Measurements from ENCODE around the gene ICA1. TPM values are rescaled to one million over a fixed set of nuclear protein-coding genes. Genes with fewer than 3 reads are reported as not detected.
"Not testable (repeated sequence)": the region's sequence is repeated elsewhere in the genome, so short reads cannot be mapped to it uniquely, and the experiment has no call there.

Gene ICA1
- 0.62 and 0.72 TPM in 2 replicates for total RNA-seq

DNA sequence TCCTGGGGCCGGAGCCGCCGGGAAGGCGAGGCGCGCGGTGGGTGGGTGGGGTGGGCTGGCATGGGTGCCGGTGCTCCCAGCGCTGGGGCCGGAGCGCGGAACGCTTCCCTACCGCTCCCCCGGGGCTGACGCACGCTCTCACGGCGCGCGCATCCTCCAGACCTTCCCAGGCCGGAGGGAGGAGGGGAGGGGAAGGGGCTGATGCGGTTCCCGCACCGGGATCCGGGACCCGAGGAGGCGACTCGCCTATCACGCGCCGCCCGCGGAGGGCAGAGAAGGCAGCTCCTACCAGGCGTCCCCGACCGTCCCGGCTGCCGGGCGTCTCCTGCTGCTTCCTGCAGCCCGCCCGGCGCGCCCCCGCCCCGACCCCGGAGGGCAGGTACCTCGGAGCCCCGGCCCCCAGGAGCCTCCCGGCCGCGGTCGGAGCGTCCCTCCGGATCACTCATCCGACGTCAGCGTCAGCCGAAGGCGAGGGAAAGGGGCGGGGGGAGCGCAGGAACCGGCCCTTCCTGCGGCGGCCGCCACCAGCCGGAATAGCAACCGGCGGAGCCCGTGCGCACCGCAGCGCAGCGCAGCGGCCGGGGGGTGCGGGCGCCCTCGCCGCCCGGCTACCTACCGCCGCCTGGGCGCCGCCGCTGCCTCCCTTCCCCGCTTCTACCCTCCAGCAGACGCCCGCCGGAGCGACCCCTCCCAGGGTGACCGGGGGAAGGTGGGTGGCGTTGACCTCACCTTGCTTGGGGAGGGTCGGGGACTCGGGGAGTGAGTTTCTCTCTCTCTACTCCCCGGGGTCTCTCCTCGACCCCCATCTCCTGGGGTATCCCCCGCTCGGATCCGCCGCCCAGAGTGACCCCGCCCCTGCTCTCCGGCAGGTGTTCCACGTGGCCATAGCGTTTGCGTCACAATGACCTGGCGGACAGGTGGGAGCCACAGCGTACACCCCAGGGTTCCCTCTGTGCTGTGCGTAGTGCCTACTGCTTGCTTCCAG, at the start of gene ICA1:
TSS of gene ICA1 (minus strand) at position 457 of the 985 bp plus-strand sequence. CDS start 26,241 bp downstream, outside the sequence.
- peak within 1 kb of the TSS; percentile 81 for H3K4me3 Mint-ChIP-seq
- H3K4me1 Mint-ChIP-seq: peaks cover 4% of the 10 kb centered on the region
- peaks cover 66% of the 10 kb centered on the region for H3K27me3 Mint-ChIP-seq
- DNase-seq: peak; percentile 74
- intact Hi-C loops (cut with micrococcal nuclease): no loop called here
- H3K27ac Mint-ChIP-seq: no peak within 1 kb of the TSS
- H3K9me3 Mint-ChIP-seq: peaks cover 6% of the 10 kb centered on the region
- no peaks in the 10 kb centered on the region for H3K36me3 Mint-ChIP-seq (ENCODE audit: low read depth)

DNA sequence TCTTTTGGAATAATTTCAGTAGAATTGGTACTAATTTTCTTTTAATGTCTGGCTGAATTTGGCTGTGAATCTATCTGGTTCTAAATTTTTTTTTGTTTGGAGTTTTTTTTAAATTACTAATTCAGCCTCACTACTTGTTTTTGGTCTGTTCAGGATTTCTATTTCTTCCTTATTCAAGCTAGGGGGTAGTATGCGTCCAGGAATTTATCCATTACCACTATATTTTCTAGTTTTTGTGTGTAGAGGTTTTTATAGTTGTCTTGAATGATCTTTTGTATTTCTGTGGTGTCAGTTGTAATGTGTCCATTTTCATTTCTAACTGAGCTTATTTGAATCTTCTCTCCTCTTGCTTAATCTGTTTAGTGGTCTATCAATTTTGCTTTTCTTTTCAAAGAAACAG, 48.9 kb upstream of the ICA1 start:
- H3K4me1 Mint-ChIP-seq: no peaks in the 10 kb centered on the region
- H3K27me3 Mint-ChIP-seq: peaks cover 11% of the 10 kb centered on the region
- H3K27ac Mint-ChIP-seq: no peak overlapping the region
- peaks cover 10% of the 10 kb centered on the region for H3K9me3 Mint-ChIP-seq
- H3K36me3 Mint-ChIP-seq (ENCODE audit: low read depth): no peaks in the 10 kb centered on the region
- H3K4me3 Mint-ChIP-seq: no peak overlapping the region
- DNase-seq: no peak
- intact Hi-C loops (cut with micrococcal nuclease): no loop called here

DNA sequence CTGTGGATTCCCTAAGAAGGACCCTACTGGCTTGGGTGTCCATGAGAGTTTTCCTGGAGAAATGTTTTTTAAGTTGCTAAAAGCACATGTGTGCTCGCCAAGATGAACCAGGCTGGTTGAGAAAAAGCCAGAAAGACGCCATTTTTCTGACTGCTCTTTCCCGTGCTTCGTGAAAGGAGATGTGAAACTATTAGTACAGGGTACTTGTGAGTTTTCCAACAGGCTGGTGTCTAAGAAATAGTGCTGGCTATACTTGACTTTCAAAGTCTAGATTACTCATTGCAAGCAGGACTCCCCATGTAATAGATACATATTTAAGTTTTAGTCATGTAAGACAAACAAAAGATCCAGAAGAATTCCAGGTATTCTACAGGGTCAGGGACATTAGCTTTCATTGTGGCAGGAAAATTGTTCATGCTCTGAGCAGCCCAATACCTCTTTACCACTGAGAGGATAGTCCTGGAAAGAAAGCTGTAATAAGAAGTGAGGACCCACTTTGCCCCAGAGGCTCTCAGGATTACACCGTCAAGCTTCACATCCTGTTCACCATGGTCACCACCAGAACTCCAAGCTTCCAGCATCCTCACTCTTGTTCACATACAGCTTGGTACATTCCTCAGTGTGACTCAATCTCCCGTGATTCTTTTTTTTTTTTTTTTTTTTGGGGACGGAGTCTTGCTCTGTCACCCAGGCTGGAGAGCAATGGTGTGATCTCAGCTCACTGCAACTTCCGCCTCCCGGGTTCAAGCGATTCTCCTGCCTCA, 43.8 kb upstream of the ICA1 start:
- Mint-ChIP-seq H3K4me3 (no peak overlapping the region), H3K9me3 (no peaks in the 10 kb centered on the region), H3K36me3 (ENCODE audit: low read depth) (no peaks in the 10 kb centered on the region), H3K27ac (no peak overlapping the region), H3K4me1 (no peaks in the 10 kb centered on the region), H3K27me3 (peaks cover 3% of the 10 kb centered on the region)
- intact Hi-C loops (cut with micrococcal nuclease): no loop called here
- no peak for DNase-seq

DNA sequence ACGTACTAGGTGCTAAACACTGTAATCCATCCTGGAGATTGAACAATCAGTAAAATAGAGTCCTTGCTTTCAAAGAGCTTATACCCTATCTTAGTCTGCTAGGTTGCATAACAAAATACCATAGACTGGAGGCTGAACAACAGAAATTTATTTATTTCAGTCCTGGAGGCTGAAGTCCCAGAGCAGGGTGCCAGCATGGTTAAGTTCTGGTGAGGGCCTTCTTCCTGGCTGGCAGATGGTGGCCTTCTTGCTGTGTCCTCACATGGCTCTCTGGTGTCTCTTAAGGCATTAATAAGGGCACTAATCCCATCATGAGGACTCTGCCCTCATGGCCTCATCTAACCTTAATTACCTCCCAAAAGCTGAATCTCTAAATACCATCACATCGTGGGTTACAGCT, 43.1 kb upstream of the ICA1 start:
- Mint-ChIP-seq H3K36me3 (ENCODE audit: low read depth) (no peaks in the 10 kb centered on the region), H3K9me3 (no peaks in the 10 kb centered on the region), H3K4me1 (no peaks in the 10 kb centered on the region), H3K27ac (no peak overlapping the region), H3K27me3 (peaks cover 4% of the 10 kb centered on the region), H3K4me3 (no peak overlapping the region)
- intact Hi-C loops (cut with micrococcal nuclease): no loop called here
- no peak for DNase-seq

DNA sequence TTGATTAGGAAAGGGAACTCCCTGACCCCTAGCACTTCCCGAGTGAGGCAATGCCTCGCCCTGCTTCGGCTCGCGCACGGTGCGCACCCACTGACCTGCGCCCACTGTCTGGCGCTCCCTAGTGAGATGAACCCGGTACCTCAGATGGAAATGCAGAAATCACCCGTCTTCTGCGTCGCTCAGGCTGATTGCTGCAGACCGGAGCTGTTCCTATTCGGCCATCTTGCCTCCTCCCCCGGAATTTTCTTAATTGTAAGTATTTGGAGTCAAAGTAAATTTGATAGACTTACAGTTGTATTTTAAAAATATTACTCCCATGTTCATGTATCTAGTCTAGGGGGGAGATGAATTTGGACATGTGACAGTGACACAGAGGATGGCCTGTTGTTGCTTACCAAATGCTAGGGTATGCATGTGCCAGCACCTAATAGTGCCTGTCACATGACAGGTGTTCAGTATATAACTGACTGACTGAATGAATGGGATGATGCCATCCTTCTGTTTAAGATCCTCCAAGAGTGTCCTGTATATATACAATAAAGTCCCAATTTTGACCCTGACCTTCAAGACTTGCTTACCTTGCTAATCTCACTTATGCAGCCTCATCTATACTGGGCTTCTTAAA, 42.0 kb upstream of the ICA1 start:
- no peak for DNase-seq
- Mint-ChIP-seq H3K27me3 (peaks cover 4% of the 10 kb centered on the region), H3K4me3 (no peak overlapping the region), H3K36me3 (ENCODE audit: low read depth) (no peaks in the 10 kb centered on the region), H3K9me3 (no peaks in the 10 kb centered on the region), H3K4me1 (no peaks in the 10 kb centered on the region), H3K27ac (no peak overlapping the region)
- intact Hi-C loops (cut with micrococcal nuclease): no loop called here

DNA sequence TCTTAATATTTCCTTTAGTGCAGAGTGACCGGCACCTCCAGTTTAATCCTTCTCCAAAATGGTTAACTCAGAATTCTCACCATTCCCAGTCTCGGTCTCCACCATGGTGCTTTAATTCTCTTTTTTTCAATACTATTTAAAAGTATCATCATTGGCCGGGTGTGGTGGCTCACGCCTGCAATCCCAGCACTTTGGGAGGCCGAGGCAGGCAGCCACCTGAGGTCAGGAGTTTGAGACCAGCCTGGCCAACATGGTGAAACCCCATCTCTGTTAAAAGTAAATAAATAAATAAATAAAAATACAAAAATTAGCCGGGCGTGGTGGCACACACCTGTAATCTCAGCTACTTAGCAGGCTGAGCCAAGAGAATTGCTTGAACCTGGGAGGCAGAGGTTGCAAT, 35.1 kb upstream of the ICA1 start:
- H3K36me3 Mint-ChIP-seq (ENCODE audit: low read depth); H3K27ac Mint-ChIP-seq; DNase-seq; H3K4me1 Mint-ChIP-seq; H3K9me3 Mint-ChIP-seq; H3K4me3 Mint-ChIP-seq: not testable (repeated sequence)
- peaks cover 22% of the 10 kb centered on the region for H3K27me3 Mint-ChIP-seq
- intact Hi-C loops (cut with micrococcal nuclease): loop anchor here (5.0 kb wide), 4 partner anchors 80 to 1195 kb away; no protein-coding TSS in a partner anchor

DNA sequence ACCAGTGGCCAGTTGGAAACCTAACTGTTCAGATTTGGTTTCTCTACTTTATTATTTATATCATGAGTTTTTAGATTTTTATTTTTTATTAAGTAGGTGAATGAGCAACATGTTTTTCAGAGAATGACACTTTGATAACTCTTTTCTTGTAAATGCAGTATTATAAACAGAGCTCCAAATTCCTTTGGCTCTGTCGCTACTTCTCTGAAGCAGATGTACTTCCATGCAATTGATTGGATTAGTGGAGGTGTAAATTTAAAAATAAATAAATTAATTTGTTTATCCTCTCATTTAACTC, 34.3 kb upstream of the ICA1 start:
- no peaks in the 10 kb centered on the region for H3K9me3 Mint-ChIP-seq
- intact Hi-C loops (cut with micrococcal nuclease): loop anchor here (5.0 kb wide), 4 partner anchors 79 to 1194 kb away; no protein-coding TSS in a partner anchor

DNA sequence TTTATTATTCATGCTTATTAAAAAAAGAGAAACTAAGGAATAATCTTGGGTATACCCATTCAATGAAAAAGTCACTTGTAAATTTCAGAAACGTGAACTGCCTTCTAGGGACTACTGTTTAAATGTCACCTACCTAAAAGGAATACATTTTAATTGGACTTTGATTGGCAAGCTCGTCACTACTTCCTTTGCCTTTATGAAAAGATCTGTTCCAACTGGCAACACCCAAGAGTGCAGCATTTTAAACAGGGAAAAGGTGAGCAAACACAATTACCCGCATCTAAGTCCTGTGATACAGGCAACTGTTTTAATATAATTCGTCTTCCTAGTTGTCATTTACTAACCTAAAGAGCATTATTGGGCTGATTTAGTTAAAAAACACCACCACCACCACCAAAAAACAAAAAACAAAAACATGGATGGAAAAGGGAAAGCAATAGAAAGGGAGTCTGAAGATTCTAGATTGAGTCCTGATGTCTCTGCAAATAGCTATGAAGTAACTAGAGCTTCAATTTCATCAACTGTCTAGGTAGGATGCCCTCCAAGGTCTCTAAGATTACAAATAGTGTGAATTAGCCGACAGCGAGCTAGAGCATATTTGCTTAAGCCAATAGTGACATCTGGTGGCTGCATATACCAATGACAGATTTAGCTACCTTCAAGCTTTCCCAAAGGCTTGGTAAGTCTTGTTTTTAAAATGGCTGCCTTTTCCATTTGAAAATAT, 33.8 kb upstream of the ICA1 start:
- Mint-ChIP-seq H3K36me3 (ENCODE audit: low read depth) (no peaks in the 10 kb centered on the region), H3K27me3 (peaks cover 28% of the 10 kb centered on the region)

More for the DNA sequence above, 34.3 kb upstream of the ICA1 start:
- H3K4me1 Mint-ChIP-seq: peaks cover 3% of the 10 kb centered on the region
- DNase-seq: no peak
- peaks cover 25% of the 10 kb centered on the region for H3K27me3 Mint-ChIP-seq
- no peak overlapping the region for H3K4me3 Mint-ChIP-seq
- no peaks in the 10 kb centered on the region for H3K36me3 Mint-ChIP-seq (ENCODE audit: low read depth)
- H3K27ac Mint-ChIP-seq: no peak overlapping the region

DNA sequence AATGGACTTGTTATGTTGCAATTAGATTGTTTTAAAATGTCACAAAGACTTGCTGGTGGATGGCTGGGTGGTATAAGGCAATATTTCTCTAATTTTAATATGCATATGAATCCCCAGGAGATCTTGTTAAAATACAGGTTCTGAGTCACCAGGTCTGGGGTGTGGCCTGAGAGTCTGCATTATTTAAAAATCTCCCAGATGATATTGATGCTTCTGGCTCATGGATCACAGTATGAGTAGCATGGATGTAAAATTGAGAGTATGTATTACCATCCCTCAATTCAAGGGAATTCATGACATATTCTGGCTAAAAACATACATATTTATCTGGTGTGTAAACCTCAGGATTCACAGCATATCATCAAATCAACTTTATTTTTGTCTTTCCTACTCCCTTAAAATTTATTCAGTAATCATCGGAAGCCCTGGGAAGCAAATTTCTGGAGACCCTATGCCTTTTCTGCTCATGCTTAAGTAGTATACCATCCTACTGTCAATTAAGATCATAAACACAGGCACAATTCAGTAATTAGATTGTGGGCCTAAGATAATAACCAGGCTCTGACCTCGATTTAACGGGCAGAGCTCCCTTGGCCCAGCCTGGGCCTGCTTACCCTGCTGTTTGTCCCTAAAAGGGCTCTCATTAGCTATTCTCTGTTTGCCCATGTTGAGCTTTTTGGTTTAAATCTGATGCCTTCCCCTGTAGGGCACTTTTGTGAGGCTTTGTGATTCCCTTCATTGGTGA, 29.6 kb upstream of the ICA1 start:
- H3K4me3 Mint-ChIP-seq: no peak overlapping the region
- H3K4me1 Mint-ChIP-seq: peaks cover 3% of the 10 kb centered on the region
- no peaks in the 10 kb centered on the region for H3K9me3 Mint-ChIP-seq
- DNase-seq: no peak
- H3K27ac Mint-ChIP-seq: no peak overlapping the region
- H3K36me3 Mint-ChIP-seq (ENCODE audit: low read depth): no peaks in the 10 kb centered on the region
- intact Hi-C loops (cut with micrococcal nuclease): no loop called here
- H3K27me3 Mint-ChIP-seq: peaks cover 37% of the 10 kb centered on the region

More for the DNA sequence above, 33.8 kb upstream of the ICA1 start:
- intact Hi-C loops (cut with micrococcal nuclease): loop anchor here (5.0 kb wide), 4 partner anchors 78 to 1193 kb away; no protein-coding TSS in a partner anchor
- Mint-ChIP-seq H3K27ac (no peak overlapping the region), H3K4me3 (no peak overlapping the region), H3K4me1 (peaks cover 3% of the 10 kb centered on the region), H3K9me3 (no peaks in the 10 kb centered on the region)
- peak; percentile 80 for DNase-seq

DNA sequence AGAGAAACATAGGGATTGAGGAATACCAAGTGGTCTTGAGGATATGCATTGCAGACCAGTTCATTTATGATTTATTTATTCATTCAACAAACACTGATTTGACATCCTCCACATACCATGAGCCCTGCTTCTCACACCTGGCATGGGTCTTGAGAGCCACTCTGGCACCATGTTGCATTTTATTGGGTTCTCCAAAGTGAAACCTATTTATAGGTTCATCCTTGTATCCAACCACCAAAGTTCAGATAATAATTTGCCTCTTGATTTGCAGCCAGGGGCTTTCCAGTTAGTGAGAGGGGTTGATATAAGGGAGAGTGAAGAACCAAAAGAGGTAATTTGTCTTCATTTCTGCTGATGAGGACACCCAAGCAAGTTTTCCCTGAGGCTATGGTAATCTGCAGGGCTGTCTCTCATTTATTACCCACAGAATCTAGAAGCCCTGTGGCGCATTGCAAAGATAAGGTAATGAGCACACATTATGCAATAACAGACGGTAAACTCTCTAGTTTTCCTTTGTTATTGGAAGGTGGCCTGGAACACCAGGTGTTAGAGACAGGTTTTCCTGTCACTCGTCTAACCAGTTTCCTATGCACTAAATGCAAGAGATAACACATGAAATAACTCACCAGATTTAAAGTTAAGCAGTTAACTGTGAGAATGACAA, 28.8 kb upstream of the ICA1 start:
- Mint-ChIP-seq H3K36me3 (ENCODE audit: low read depth) (no peaks in the 10 kb centered on the region), H3K9me3 (no peaks in the 10 kb centered on the region), H3K4me3 (no peak overlapping the region), H3K27me3 (peaks cover 35% of the 10 kb centered on the region), H3K27ac (no peak overlapping the region), H3K4me1 (peaks cover under 1% of the 10 kb centered on the region)
- DNase-seq: no peak
- intact Hi-C loops (cut with micrococcal nuclease): no loop called here

DNA sequence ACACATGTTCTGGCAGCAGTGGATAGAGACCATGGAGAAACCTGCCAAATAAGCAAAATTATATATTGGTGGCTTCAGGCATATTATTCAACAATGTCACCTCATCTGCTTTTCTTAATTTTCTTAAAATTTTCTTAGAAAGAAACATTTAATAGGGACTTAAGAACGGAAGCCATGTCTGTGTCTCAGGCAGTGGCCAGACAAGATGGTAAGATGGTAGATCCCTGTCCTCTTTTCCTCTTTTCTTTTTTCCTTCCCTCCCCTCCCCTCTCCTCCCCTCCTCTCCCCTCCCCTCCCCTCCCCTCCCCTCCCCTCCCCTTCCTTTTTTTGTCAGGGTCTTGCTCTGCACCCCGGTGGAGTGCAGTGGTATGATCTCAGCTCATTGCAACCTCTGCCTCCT, 24.2 kb upstream of the ICA1 start:
- H3K27me3 Mint-ChIP-seq: peaks cover 18% of the 10 kb centered on the region

DNA sequence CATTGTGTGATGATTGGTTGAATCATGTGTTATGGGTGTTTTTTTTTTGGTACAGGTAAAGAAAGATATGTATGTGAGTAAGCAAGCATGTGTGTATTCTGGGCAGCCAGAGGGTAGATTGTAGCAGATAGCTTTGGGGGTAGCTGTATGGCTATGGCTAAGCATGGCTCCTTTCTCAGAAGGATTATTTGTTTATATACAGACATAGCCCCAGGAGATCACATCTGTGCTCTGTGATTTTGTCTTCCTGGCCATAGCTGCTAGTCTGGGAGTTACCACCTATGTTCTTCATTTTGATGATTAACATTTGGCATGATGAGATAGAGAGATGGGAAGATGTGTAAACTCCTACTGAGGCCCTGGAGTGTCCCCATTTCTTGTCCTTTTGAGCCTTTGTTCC, 23.2 kb upstream of the ICA1 start:
- no peak for DNase-seq
- Mint-ChIP-seq H3K36me3 (ENCODE audit: low read depth) (no peaks in the 10 kb centered on the region), H3K27ac (no peak overlapping the region), H3K4me3 (no peak overlapping the region), H3K4me1 (no peaks in the 10 kb centered on the region), H3K9me3 (no peaks in the 10 kb centered on the region), H3K27me3 (peaks cover 18% of the 10 kb centered on the region)
- intact Hi-C loops (cut with micrococcal nuclease): no loop called here

More for the DNA sequence above, 24.2 kb upstream of the ICA1 start:
- intact Hi-C loops (cut with micrococcal nuclease): no loop called here
- Mint-ChIP-seq H3K4me3 (no peak overlapping the region), H3K27ac (no peak overlapping the region), H3K4me1 (no peaks in the 10 kb centered on the region), H3K9me3 (no peaks in the 10 kb centered on the region), H3K36me3 (ENCODE audit: low read depth) (no peaks in the 10 kb centered on the region)
- DNase-seq: no peak

Data from activated CD4-positive, alpha-beta T cell treated with anti-CD3 and anti-CD28 coated beads, Interleukin-2, amount 10 ng/mL, durations not matched to agents 24 days and 14 days (primary cell).